Neural progenitor cell (in vitro differentiated cells): Measurements from ENCODE around the gene NRROS. TPM values are rescaled to one million over a fixed set of nuclear protein-coding genes. Genes with fewer than 3 reads are reported as not detected.
A peak's percentile ranks its signal among the peaks of the same experiment; 100 is the strongest.

ENCODE experiments used
- DNase-seq: peaks from one replicate; pipeline ENCODE4 v3.0.0-alpha.2; 2016; ENCODE audit warnings: low spot score
- H2AFZ ChIP-seq: fragments of 200-600 bp; sonication (generic); replicated peaks from 2 replicates; pipeline ENCODE4 v1.6.1; 2016; ENCODE audit warnings: antibody characterized with exemption
- H3F3A ChIP-seq: fragments of 200-600 bp; sonication (generic); 2 replicates; pipeline ENCODE4 v1.6.1; 2016; ENCODE audit warnings: antibody characterized with exemption, low read depth
- H3K27ac ChIP-seq: fragments of 200-600 bp; sonication (generic); 2 replicates; pipeline ENCODE4 v1.5.1; 2016; ENCODE audit warnings: mild to moderate bottlenecking
- H3K27me3 ChIP-seq: fragments of 200-600 bp; sonication (generic); 2 replicates; pipeline ENCODE4 v1.6.1; 2016; ENCODE audit warnings: mild to moderate bottlenecking, moderate library complexity
- H3K36me3 ChIP-seq: fragments of 200-600 bp; sonication (generic); 2 replicates; pipeline ENCODE4 v1.5.1; 2016
- H3K4me1 ChIP-seq: fragments of 200-600 bp; sonication (generic); 2 replicates; pipeline ENCODE4 v1.6.1; 2016; ENCODE audit warnings: mixed run types
- H3K4me2 ChIP-seq: fragments of 200-600 bp; sonication (generic); 2 replicates; pipeline ENCODE4 v1.6.1; 2016
- H3K4me3 ChIP-seq: fragments of 200-600 bp; sonication (generic); 2 replicates; pipeline ENCODE4 v1.5.1; 2016
- H3K79me2 ChIP-seq: fragments of 200-600 bp; sonication (generic); 2 replicates; pipeline ENCODE4 v1.6.1; 2016; ENCODE audit warnings: low read depth
- H3K9ac ChIP-seq: fragments of 200-600 bp; sonication (generic); 2 replicates; pipeline ENCODE4 v1.6.1; 2016
- H3K9me3 ChIP-seq: fragments of 200-600 bp; sonication (generic); 2 replicates; pipeline ENCODE4 v1.5.1; 2016; ENCODE audit warnings: low read depth
- H4K20me1 ChIP-seq: fragments of 200-600 bp; sonication (generic); 2 replicates; pipeline ENCODE4 v1.6.1; 2016; ENCODE audit warnings: low read depth
- H3K27ac Mint-ChIP-seq: 3 replicates; pipeline ENCODE4 v1.8.0; 2021; ENCODE audit warnings: mixed read lengths
- H3K27me3 Mint-ChIP-seq: 2 replicates; pipeline ENCODE4 v1.8.0; 2022; ENCODE audit warnings: low read depth, mild to moderate bottlenecking, inconsistent platforms, moderate library complexity, mixed read lengths; ENCODE audit not compliant: insufficient read depth
- H3K36me3 Mint-ChIP-seq: 3 replicates; pipeline ENCODE4 v1.8.0; 2021; ENCODE audit warnings: mixed read lengths
- H3K4me1 Mint-ChIP-seq: 3 replicates; pipeline ENCODE4 v1.8.0; 2021; ENCODE audit warnings: mixed read lengths
- H3K4me3 Mint-ChIP-seq: 3 replicates; pipeline ENCODE4 v1.8.0; 2021; ENCODE audit warnings: mild to moderate bottlenecking, moderate library complexity, mixed read lengths
- H3K9me3 Mint-ChIP-seq: 3 replicates; pipeline ENCODE4 v1.8.0; 2020; ENCODE audit warnings: mixed read lengths
- CTCF ChIP-seq: fragments of 200-600 bp; sonication (generic); IDR thresholded peaks from 2 replicates; pipeline ENCODE4 v1.5.1; 2017; ENCODE audit warnings: antibody characterized with exemption, mild to moderate bottlenecking
- EZH2 ChIP-seq: fragments of 200-600 bp; sonication (generic); IDR thresholded peaks from 2 replicates; pipeline ENCODE4 v1.6.1; 2017; ENCODE audit warnings: antibody characterized with exemption, mild to moderate bottlenecking, moderate library complexity
- EZH2phosphoT487 ChIP-seq: fragments of 200-600 bp; sonication (generic); IDR thresholded peaks from 2 replicates; pipeline ENCODE4 v1.6.1; 2017; ENCODE audit warnings: antibody characterized with exemption
- total RNA-seq: library from RNA; depleted of rRNA; stranded (reverse); fragments of >200 nt; gene quantifications from 2 replicates; pipeline ENCODE4 v1.2.3, GENCODE V29; 2015; ENCODE audit warnings: low replicate concordance

The NRROS gene
- total RNA-seq, 1 donor from 2014 or later, result 0.58 TPM

DNA sequence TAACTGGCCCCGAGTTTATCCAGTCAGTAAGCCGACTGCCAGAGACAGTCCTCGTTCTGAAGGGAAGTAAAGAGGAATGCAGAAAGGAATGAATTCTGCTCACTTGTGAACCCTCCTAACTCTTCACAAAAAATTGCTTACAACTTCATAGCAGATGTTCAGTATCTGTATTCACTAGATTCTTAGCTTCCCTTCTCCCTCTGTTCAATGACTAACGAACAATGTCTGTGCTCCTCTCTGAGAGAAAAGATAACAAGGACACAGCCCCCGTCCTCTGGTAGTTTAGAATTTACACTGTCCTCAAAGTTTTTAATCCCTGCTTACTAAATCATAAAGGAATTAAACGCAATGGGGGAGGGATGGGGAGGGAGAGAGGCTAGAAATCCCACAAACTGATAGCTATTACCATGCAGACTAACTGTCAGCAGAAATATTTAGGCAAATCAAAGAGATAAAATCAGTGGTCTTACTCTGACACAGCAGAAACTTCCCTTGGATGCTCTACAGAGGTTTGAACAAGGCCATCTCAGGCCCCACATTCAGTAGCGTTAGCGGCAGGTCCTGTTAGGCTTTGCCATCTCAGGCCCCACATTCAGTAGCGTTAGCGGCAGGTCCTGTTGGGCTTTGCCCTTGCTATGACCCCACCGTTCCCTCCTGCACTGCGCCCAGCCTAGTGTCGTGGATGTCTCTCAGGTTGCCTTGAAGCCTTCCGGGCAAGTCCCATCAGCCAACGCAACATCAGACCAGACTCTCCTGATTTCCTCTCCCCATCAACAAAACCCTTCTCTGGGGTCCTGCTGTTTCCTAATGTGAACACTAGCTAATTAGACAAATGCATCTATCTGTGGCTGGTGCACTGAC lies 23.4 kb downstream of the NRROS start:
- TF ChIP-seq EZH2phosphoT487 (no peak), CTCF (no peak), EZH2 (no peak)
- Mint-ChIP-seq H3K9me3 (no peaks in the 10 kb centered on the region), H3K4me3 (no peak overlapping the region), H3K4me1 (peaks cover 32% of the 10 kb centered on the region), H3K27me3 (peaks cover under 1% of the 10 kb centered on the region), H3K27ac (peak overlapping the region; percentile 72), H3K36me3 (no peaks in the 10 kb centered on the region)
- H3F3A ChIP-seq, result peaks cover 27% of the 10 kb centered on the region
- peaks cover 30% of the 10 kb centered on the region for H3K4me1 ChIP-seq
- H3K27ac ChIP-seq, result no peak overlapping the region
- no peaks in the 10 kb centered on the region for H3K79me2 ChIP-seq
- H3K27me3 ChIP-seq, result no peaks in the 10 kb centered on the region
- no peak overlapping the region for H2AFZ ChIP-seq
- H3K36me3 ChIP-seq, result no peaks in the 10 kb centered on the region
- H3K4me2 ChIP-seq, result no peak overlapping the region
- no peaks in the 10 kb centered on the region for H4K20me1 ChIP-seq
- DNase-seq, result no peak
- H3K4me3 ChIP-seq, result no peak overlapping the region
- H3K9me3 ChIP-seq, result no peaks in the 10 kb centered on the region
- no peak overlapping the region for H3K9ac ChIP-seq

DNA sequence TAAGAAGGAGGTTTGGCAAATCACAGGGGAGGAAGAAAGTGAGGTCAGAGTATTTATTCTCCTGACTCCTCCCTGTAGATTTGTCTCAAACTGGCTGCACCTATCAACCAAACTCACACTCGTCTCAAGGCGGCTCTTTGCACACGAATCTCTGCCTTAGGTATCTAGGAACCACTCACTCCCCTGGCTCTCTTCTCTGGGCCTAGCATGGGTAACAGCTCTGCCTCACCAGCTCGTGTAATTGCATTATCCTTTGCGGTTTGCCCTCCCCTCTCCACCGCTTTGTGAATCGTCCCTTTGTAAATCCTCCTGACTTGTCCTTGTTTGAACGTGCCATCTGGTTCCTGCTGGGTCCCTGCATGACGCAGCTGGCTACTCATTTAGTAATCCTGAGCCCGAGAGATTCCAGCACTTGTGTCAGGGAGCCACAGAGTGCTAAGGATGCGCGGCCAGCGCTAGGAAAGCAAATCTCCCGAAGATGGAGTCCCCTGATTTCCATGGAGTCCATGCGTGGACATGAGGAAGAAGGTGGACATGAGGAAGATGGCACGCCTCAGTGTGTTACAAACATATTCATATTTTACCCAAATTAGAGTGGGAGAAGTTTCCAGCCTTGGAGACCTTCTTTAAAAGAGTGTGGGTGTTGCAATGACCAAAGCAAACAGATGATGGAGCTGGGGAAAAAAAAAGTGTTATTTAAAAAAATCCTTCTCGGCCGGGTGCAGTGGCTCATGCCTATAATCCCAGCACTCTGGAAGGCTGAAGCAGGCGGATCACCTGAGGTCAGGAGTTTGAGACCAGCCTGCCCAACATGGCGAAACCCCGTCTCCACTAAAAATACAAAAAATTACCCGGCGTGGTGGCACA lies 26.7 kb downstream of the NRROS start:
- Histone ChIP-seq H3F3A (peaks cover 30% of the 10 kb centered on the region), H3K27ac (peak overlapping the region; percentile 97), H3K4me1 (peaks cover 37% of the 10 kb centered on the region), H3K9ac (no peak overlapping the region), H3K4me2 (peak overlapping the region; percentile 63), H3K4me3 (no peak overlapping the region), H3K79me2 (no peaks in the 10 kb centered on the region), H4K20me1 (no peaks in the 10 kb centered on the region), H3K27me3 (no peaks in the 10 kb centered on the region), H2AFZ (no peak overlapping the region), H3K9me3 (no peaks in the 10 kb centered on the region), H3K36me3 (no peaks in the 10 kb centered on the region)
- H3K4me1 Mint-ChIP-seq, result peaks cover 39% of the 10 kb centered on the region
- H3K27ac Mint-ChIP-seq, result peak overlapping the region; percentile 97
- peak overlapping the region; percentile 37 for H3K4me3 Mint-ChIP-seq
- peak; percentile 95 for DNase-seq
- no peaks in the 10 kb centered on the region for H3K36me3 Mint-ChIP-seq
- TF ChIP-seq CTCF (no peak), EZH2 (no peak), EZH2phosphoT487 (no peak)
- no peaks in the 10 kb centered on the region for H3K9me3 Mint-ChIP-seq
- peaks cover 4% of the 10 kb centered on the region for H3K27me3 Mint-ChIP-seq

DNA sequence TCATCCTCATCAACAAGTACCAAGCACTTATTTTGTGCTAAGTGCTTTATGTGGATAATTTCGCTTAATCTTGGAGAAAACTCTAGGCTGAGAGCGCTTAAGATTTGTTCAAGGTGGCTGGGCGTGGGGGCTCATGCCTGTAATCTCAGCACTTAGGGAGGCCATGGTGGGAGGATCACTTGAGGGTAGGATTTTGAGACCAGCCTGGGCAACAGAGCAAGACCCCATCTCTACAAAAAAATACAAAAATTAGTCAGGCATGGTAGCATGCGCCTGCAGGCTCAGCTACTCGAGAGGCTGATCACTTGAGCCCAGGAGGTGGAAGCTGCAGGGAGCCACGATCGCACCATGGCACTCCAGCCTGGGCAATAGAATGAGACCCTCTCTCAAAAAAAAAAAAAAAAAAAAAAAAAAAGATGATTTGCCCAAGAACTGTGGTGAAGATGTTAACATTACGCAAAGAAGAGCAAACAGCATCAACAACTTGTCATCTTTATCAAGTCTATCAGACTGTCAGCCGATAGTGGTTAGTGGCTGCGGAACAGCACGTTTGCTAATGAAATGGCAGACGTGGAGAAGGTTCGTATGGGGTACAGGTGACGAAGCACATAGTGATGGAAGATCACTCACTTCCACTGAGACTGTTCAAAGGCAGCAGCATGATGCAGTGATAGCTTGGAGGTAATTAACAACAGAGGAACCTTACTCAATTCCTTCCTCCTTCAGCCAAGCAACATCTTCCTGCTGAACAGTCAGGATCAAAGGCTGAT lies 27.7 kb downstream of the NRROS start:
- Histone ChIP-seq H3F3A (peaks cover 30% of the 10 kb centered on the region), H3K27me3 (no peaks in the 10 kb centered on the region), H3K4me2 (no peak overlapping the region), H3K4me1 (peaks cover 37% of the 10 kb centered on the region), H4K20me1 (no peaks in the 10 kb centered on the region), H3K4me3 (no peak overlapping the region), H3K36me3 (no peaks in the 10 kb centered on the region), H3K9me3 (no peaks in the 10 kb centered on the region), H3K27ac (peak overlapping the region; percentile 97), H3K9ac (no peak overlapping the region), H3K79me2 (no peaks in the 10 kb centered on the region), H2AFZ (no peak overlapping the region)
- peaks cover 36% of the 10 kb centered on the region for H3K4me1 Mint-ChIP-seq
- no peaks in the 10 kb centered on the region for H3K36me3 Mint-ChIP-seq
- no peak for TF ChIP-seq EZH2phosphoT487
- TF ChIP-seq EZH2, result no peak
- TF ChIP-seq CTCF, result no peak
- H3K4me3 Mint-ChIP-seq, result peak overlapping the region; percentile 31
- peak overlapping the region; percentile 38 for H3K27ac Mint-ChIP-seq
- DNase-seq, result no peak
- peaks cover 4% of the 10 kb centered on the region for H3K27me3 Mint-ChIP-seq
- H3K9me3 Mint-ChIP-seq, result no peaks in the 10 kb centered on the region
